HG03097 (cell line): ENCODE data around the gene NVL.
"Not testable (repeated sequence)": the region's sequence is repeated elsewhere in the genome, so short reads cannot be mapped to it uniquely, and the experiment has no call there.

Source experiments
- ATAC-seq: cut with Tn5 transposase; IDR thresholded peaks from one replicate; pipeline ENCODE4 v1.9.1; 2021; ENCODE audit not compliant: unreplicated experiment, low FRiP score

The NVL gene

GRCh38 chr1:224329842-224330753, at the start of gene NVL:
Gene NVL (minus strand): TSS chr1:224330172. CDS start chr1:224330127, 45 bp downstream.
- ATAC-seq, result peak; percentile 64

DNA sequence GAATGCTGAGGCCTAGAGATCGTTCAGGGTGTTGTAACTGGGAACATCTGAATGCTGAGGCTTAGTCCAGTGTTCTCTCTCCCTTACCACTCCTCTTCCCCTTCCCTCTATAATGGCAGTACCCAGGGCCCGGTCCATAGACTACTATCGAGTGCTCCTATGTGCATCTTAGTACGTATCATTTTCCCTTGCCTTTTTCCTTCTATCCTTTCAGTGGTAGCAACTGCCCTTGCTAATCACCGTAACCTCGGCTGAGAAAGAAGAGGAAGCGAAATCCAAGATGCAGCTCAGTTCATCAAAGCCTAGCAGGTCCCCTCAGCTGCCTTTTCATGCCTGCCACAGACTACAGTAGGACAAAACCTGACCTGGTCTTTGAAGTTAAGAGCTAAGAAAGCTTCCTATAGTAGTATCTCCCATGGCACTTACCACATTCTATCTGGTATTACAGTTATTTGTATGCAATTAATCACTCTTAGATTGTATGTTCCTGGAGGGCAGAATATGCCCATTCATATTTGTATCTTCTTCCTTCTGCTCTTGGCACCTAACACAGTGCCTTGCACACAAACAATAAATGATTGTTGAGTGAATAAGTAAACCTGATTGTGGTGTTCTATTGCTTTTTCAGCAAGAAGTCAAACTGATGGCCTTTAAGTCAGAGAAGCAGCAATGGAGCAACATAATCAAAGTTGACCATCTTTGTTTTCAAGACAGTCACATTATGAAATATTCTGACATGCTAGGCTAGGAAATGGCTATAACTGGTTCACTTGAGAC, 49.1 kb upstream of the NVL start:
- ATAC-seq, result peak; percentile 32

- ATAC-seq, result no peak
Measured at GRCh38 chr1:224377676-224378006, 47.7 kb upstream of the NVL start.

DNA sequence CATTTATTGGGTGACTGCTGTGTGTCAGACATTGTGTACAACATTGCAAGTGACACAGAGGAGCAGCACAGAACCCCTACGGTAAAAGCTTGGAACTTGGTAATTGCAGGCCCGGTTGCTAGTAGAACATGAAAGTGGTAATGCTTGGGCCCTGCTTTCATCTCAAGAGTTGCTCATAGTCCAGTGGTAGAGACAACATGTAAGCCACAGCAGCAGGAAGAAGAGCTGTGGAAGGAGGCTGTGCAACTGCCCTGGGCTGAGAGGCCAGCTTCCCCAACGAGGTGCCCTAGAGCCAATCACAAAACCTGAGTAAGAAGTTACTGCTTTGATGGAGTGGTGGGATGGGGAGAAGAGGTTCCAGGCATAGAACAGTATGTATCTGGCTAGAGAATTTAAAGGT, 45.1 kb upstream of the NVL start:
- ATAC-seq, result no peak

DNA sequence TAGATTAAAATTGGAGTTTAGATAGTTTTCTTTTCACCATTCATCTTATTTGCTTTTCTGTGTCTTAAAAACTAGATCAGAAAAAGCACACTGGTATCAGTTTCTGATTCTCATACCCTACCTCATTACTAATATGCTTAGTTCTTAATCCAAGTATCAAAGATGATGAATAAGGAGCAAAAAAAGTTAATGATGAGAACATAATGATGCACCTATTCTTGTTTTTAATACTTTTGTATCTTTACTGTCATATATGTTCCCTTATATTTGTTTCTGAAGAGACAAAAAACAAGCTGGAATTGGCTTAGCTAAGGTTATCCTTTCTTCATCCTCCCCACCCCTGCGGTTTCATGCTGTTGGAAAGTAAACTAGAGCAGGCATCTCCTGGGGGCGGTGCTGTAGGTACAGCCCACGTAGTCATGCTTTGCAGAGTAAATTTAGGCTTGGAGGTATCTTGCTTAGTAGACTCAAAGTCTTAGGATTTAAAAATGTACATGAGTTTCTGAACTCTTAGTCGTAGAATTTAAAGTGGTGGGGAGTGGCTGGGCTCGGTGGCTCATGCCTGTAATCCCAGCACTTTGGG, 43.1 kb upstream of the NVL start:
- ATAC-seq, result no peak

- no peak for ATAC-seq
Measured at GRCh38 chr1:224368409-224368808, 38.4 kb upstream of the NVL start.

- no peak for ATAC-seq
Measured at GRCh38 chr1:224359207-224359606, 29.2 kb upstream of the NVL start.

DNA sequence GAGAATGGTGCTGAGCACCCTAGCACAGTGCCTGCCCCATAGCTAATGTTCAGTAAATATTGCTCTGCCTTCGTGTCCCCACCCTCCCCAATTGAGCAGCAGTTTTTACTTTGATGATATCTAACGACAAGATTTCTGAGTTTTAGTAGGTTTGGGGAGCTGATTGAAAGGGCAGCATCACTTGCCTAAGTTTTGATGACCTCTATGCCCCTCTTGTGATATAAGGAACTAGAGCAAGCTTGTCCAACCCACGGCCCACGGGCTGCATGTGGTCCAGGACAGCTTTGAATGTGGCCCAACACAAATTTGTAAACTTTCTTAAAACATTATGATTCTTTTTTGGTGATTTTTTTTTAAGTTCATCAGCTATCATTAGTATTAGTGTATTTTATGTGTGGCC, 28.3 kb upstream of the NVL start:
- ATAC-seq, result no peak

DNA sequence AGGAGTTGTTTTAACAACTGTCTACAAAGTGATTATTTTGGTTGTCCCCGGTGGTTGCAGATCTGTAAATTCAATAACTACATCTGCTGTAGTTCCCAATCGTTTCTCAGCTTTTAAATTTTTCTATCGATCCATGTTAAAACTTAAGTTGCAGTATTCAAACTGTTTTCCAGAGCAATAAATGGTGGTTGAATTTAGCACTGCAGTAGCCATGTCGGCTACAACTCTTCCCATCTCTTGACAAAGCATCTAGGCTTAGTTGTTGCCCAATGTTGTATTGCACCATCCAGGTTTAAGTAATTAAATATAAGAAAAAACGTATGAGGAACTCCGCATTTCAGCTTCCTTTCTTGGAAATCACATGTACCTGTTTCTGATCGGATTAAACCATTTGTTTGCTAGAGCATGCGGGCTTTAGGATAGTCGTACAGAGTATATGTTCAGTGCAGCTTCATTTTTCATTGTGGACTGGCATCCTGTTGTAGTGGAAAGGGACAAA, 27.7 kb upstream of the NVL start:
- ATAC-seq, result no peak

GRCh38 chr1:224356685-224357625, 27.0 kb upstream of the NVL start, which contains the start of gene CNIH4:
Gene CNIH4 (plus strand): TSS chr1:224356879. CDS start chr1:224356925, 46 bp downstream.
- ATAC-seq, result peak; percentile 97

GRCh38 chr1:224353975-224354925, 24.3 kb upstream of the NVL start:
- no peak for ATAC-seq

- not testable (repeated sequence) for ATAC-seq
Measured at GRCh38 chr1:224352436-224353085, 22.6 kb upstream of the NVL start.

GRCh38 chr1:224349716-224350115, 19.7 kb upstream of the NVL start:
- ATAC-seq, result not testable (repeated sequence)

DNA sequence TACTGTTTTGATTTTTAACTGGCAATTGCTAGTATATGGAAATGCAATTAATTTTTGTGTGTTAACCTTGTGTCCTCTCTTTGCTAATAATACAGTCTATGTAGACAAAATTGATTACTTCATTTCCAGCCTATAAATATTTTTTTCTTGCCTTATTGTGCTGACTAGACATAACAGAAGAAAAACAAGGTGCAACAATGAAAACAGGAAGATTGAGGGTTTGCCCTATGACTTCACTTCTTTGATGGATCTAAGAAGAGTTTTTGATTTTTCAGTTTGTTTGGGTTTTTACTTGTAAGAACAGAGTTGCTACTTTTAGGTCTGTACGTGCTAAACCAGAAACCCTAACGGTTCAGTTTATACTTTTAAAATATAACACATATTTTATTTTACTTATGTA, 18.2 kb upstream of the NVL start:
- ATAC-seq, result no peak

GRCh38 chr1:224343679-224344078, 13.7 kb upstream of the NVL start:
- ATAC-seq, result no peak

GRCh38 chr1:224340453-224341384, 10.7 kb upstream of the NVL start:
- peak; percentile 48 for ATAC-seq

DNA sequence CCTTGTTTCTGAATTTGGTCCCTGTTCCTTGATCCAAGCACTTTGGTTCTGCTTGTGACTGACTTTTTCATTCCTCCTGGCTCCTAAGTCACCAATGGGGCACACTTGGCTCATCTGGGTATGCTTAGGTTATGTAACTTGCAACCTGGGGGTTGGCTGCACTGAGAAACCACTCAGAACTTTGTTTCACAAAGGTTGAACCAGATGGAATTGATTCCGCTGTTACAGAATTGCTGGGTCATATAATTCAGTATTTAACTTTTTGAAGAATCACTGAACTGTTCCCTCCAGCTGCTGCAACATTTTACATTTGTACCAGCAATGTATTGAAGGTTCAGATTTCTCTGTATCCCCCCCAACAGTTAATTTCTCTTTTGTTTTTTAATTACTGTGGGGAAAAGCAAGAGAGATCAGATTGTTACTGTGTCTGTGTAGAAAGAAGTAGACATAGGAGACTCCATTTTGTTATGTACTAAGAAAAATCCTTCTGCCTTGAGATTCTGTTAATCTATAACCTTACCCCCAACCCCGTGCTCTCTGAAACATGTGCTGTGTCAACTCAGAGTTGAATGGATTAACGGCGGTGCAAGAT, 9.6 kb upstream of the NVL start:
- no peak for ATAC-seq
